ENCODE results near the gene UST.

Gene UST

GRCh38 chr6:149049230-149049629 lies 302.4 kb downstream of the UST start:
- in situ Hi-C loops (cut with MboI; ENCODE audit: low pct_unique_long_range_greater_than_20kb, low sequenced_read_pairs, unreplicated experiment), result no loop called here
- DNase-seq (ENCODE audit: low spot score), result no peak
- TF ChIP-seq CTCF (IDR thresholded peaks at IDR 0.05; ENCODE audit: extremely low read depth, insufficient read depth, missing control alignments), result no peak

GRCh38 chr6:149050160-149050559 lies 303.3 kb downstream of the UST start:
- in situ Hi-C loops (cut with MboI; ENCODE audit: low pct_unique_long_range_greater_than_20kb, low sequenced_read_pairs, unreplicated experiment), result no loop called here
- no peak for TF ChIP-seq CTCF (IDR thresholded peaks at IDR 0.05; ENCODE audit: extremely low read depth, insufficient read depth, missing control alignments)
- DNase-seq (ENCODE audit: low spot score), result no peak

GRCh38 chr6:149052350-149053106 lies 305.7 kb downstream of the UST start:
- no peak for TF ChIP-seq CTCF (IDR thresholded peaks at IDR 0.05; ENCODE audit: extremely low read depth, insufficient read depth, missing control alignments)
- in situ Hi-C loops (cut with MboI; ENCODE audit: low pct_unique_long_range_greater_than_20kb, low sequenced_read_pairs, unreplicated experiment), result no loop called here
- DNase-seq (ENCODE audit: low spot score), result no peak

GRCh38 chr6:149053848-149054558 lies 307.2 kb downstream of the UST start:
- no peak for DNase-seq (ENCODE audit: low spot score)
- TF ChIP-seq CTCF (IDR thresholded peaks at IDR 0.05; ENCODE audit: extremely low read depth, insufficient read depth, missing control alignments), result no peak

GRCh38 chr6:149054559-149055194 lies 307.8 kb downstream of the UST start:
- no peak for TF ChIP-seq CTCF (IDR thresholded peaks at IDR 0.05; ENCODE audit: extremely low read depth, insufficient read depth, missing control alignments)
- in situ Hi-C loops (cut with MboI; ENCODE audit: low pct_unique_long_range_greater_than_20kb, low sequenced_read_pairs, unreplicated experiment), result no loop called here
- DNase-seq (ENCODE audit: low spot score), result no peak

More at GRCh38 chr6:149053848-149054558, 307.2 kb downstream of the UST start:
- in situ Hi-C loops (cut with MboI; ENCODE audit: low pct_unique_long_range_greater_than_20kb, low sequenced_read_pairs, unreplicated experiment), result no loop called here

- no peak for DNase-seq (ENCODE audit: low spot score)
- no peak for TF ChIP-seq CTCF (IDR thresholded peaks at IDR 0.05; ENCODE audit: extremely low read depth, insufficient read depth, missing control alignments)
- in situ Hi-C loops (cut with MboI; ENCODE audit: low pct_unique_long_range_greater_than_20kb, low sequenced_read_pairs, unreplicated experiment), result no loop called here
Observed at GRCh38 chr6:149055195-149055899, 308.5 kb downstream of the UST start.
